Astrocyte of the hippocampus (primary cell): ENCODE results near the gene PCBD2.
"Not testable (repeated sequence)": the region's sequence is repeated elsewhere in the genome, so short reads cannot be mapped to it uniquely, and the experiment has no call there.

ENCODE experiments used
- DNase-seq: peaks from one replicate; pipeline ENCODE4 v3.0.0; 2011; ENCODE audit warnings: low read depth, low spot score

Gene PCBD2

GRCh38 chr5:134963098-134963497 lies 58.2 kb downstream of the PCBD2 start:
- no peak for DNase-seq

DNA sequence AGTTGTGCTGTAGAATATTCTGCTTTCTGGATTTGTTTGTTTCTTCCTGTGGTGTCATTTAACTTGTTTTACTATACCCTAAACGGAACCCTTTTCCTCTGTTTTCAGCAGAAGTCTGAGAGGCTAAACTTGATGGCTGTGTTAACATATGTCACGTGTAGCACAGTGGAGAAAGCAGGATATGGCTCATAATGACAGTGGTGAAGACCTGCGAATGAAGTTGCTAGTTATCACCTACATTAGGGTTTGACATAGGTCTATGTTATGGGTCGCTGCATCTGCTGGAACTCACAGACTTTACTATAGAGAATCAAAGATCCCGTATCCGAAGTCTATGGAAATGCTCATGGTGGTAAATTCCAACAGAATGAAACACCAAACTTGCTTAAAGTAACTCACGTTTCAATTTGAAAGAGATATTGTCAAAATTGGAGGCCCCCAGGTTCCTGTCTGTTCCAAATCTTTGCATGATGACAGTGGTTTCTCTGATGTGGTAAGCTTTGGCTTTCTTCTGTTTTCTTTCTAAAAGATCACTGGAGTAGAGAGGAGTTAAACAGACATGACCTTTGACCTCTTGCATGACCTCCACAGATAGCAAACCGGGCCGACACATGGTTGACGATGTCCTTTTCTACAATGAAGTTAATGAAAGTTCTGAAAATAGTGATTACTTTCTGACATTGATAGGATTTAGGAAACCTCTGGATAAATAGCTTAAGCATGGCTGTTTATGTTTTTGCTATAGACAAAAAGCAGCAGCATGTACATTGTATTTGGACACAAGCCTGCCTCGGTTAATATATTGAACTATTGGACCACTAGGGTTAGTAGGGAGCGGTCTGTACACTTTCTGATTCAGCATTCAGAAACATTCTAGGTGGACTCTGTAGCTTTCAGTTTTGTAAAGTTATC lies 59.7 kb downstream of the PCBD2 start:
- no peak for DNase-seq

DNA sequence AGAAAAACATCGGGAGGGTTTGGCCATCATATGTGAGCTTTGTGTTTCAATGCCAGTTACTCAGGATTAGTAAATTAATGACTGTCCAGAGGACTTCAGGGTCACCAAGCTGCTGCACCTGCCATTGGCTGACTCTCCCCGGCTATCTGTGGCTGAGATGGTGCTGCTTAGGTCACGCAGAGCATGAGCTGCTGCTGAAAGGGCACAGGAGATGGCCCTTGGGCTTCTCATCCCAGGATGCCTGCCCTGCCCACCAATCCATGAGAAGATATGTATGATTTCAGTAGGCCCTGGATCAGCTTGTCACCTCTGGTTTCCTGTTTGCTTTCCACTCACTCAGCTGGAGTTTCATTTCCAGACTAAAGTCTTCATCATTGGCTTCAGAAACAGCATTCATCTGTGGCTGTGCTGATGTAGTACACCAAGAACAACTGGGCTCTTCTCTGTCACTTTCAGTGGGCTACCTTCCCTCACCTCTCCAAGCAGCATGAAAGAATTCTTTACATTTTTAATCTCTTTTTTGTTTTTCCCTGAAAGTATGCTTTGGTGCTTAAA lies 60.4 kb downstream of the PCBD2 start:
- DNase-seq: no peak

GRCh38 chr5:134967607-134968006 lies 62.7 kb downstream of the PCBD2 start, which contains the start of gene CATSPER3:
TSS of gene CATSPER3 (plus strand) at chr5:134967907. CDS start at chr5:134967992, 85 bp downstream.
- no peak for DNase-seq

DNA sequence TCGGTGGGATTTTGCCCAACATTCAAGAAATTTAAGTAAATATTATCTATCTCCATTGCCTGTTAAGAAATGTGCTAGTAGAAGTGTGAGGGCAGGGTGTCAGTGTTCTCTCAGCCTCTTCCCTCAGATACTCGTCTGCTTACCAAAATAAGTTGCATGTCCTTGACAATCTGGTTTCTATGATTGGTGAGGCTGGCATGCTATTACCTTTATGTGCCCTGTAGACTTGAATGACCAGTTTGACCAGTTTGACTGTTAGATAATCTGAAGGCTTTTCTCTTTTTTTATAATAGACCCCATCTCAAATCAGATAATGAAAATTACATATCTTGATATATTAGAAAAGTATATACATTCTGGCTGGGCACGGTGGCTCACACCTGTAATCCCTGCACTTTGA lies 63.1 kb downstream of the PCBD2 start:
- DNase-seq: no peak

- DNase-seq: no peak
Measured at GRCh38 chr5:134969166-134969565, 64.2 kb downstream of the PCBD2 start.

GRCh38 chr5:134975078-134975715 lies 70.3 kb downstream of the PCBD2 start:
- DNase-seq: no peak

DNA sequence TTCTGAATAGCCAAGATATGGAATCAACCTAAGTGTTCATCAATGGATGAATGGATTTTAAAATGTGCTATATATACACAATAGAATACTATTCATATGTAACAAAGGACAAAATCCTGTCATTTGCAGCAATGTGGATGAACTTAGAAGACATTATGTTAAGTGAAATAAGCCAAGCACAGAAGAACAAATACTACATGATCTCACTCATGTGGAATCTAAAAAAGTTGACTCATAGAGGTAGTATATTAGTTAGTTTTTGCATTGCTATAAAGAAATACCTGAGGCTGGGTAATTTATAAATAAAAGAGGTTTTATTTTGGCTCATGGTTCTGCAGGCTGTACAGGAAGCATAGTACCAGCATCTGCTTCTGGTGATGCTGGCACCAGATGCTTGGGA lies 70.9 kb downstream of the PCBD2 start:
- DNase-seq: no peak

GRCh38 chr5:134976841-134977240 lies 71.9 kb downstream of the PCBD2 start:
- DNase-seq: no peak

GRCh38 chr5:134979416-134979815 lies 74.5 kb downstream of the PCBD2 start:
- no peak for DNase-seq

- no peak for DNase-seq
Measured at GRCh38 chr5:134982230-134982629, 77.3 kb downstream of the PCBD2 start.

DNA sequence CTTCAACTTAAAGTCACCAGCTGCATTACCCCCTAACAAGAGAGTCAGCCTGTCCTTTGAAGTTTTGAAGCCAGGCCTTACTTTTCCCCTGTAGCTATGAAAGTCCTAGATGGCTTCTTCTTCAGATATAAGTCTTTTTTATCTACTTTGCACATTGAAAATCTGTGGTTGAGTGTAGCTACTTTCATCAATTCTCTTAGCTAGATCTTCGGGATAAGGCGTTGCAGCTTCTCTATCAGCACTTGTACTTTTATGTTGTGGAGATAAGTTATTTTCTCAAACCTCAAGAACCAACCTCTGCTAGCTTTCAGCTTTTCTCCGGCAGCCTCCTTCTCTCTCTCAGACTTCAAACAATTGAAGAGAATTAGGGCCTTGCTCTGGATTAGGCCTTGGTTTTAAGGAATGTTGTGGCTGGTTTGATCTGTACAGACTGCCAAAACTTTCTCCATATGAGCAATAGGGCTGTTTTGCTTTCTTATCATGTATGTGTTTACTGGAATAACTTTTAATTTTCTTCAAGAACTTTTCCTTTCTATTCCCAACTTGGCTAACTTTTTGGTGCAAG lies 84.4 kb downstream of the PCBD2 start:
- DNase-seq: peak; percentile 79

DNA sequence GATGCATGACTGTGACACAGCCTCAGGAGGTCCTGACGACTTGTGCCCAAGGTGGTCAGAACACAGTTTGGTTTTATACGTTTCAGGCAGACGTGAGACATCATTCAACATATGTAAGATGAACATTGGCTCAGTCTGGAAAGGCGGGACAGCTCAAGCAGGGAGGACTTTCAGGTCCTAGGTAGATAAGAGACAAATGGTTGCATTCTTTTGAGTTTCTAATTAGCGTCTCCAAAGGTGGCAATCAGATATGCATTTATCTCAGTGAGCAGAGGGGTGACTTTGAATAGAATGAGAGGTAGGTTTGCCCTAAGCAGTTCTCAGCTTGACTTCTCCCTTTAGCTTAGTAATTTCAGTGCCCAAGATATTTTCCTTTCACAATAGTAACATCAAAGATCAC lies 85.3 kb downstream of the PCBD2 start:
- DNase-seq: not testable (repeated sequence)

DNA sequence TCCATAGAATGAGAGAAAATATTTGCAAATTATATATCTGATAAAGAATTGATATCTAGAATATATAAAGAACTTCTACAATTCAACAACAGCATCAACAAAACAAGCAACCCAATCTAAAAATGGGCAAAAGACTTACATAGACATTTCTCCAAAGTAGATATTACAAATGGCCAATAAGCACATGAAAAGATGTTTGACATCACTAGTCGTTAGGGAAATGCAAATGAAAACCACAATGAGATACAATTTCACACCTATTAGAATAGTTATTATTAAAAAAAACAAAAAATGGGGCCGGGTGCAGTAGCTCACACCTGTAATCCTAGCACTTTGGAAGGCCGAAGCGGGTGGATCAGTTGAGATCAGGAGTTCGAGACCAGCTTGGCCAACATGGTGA lies 87.2 kb downstream of the PCBD2 start:
- no peak for DNase-seq

DNA sequence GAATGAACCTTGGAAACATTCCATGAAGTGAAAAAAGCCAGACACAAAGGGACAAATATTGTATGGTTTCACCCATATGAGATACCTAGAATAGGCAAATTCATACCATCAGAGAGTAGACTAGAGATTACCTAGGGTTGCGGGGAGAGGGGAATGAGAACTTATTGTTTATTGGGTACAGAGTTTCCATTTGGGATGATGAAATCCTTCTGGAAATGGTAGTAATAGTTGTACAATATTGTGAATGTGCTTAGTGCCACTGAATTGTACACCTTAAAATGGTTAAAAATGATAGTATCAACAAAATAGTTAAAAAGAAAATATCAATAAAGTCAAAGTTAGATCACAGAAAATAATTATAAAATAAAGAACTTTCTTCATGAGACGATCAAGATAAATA lies 88.2 kb downstream of the PCBD2 start:
- DNase-seq: no peak

GRCh38 chr5:134994560-134995156 lies 89.7 kb downstream of the PCBD2 start:
- no peak for DNase-seq

- no peak for DNase-seq
Measured at GRCh38 chr5:134995850-134996402, 91.0 kb downstream of the PCBD2 start.

GRCh38 chr5:134997015-134997414 lies 92.1 kb downstream of the PCBD2 start:
- DNase-seq: no peak

DNA sequence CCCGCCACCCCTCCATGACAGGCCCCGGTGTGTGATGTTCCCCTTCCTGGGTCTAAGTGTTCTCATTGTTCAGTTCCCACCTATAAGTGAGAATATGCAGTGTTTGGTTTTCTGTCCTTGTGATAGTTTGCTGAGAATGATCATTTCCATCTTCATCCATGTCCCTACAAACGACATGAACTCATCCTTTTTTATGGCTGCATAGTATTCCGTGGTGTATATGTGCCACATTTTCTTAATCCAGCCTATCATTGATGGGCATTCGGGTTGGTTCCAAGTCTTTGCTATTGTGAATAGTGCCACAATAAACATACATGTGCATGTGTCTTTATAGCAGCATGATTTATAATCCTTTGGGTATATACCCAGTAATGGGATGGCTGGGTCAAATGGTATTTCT lies 93.1 kb downstream of the PCBD2 start:
- not testable (repeated sequence) for DNase-seq

GRCh38 chr5:135004376-135004775 lies 99.4 kb downstream of the PCBD2 start:
- no peak for DNase-seq

GRCh38 chr5:135005076-135005475 lies 100.1 kb downstream of the PCBD2 start:
- no peak for DNase-seq

DNA sequence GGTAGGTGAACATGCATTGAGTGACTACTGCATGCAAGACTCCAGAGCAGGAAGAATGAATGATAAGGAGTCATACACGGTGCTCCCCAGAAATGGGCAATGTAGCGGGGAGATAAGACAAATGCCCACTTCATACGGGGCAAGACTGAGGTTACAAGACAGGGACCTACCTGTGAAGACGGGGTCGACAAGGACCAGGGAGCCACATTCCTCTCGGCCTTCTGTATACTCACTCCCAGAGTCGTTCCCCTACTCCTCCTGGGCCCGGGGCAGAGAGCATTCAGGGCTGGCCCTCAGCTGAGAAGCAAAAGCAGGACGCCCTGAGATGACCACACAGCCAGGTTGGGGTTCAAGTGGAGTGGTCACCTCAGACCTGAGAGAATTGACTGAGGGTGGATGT lies 102.4 kb downstream of the PCBD2 start:
- no peak for DNase-seq
